Ovary (tissue), 3 donors: Measurements from ENCODE around the gene FAM193A.

Experiments used
- CTCF ChIP-seq, 3 donors: fragments of 450-650 bp in 2 of 3; fragments of 200-600 bp in 1 of 3; IDR thresholded peaks; one replicate each; pipeline versions ENCODE4 v1.5.1 to v1.8.0; 2016 to 2022; ENCODE audit warnings: antibody characterized with exemption in 3 of 3, mild to moderate bottlenecking in 1 of 3
- EP300 ChIP-seq: sonication (generic); formaldehyde crosslinking; IDR thresholded peaks from one replicate; pipeline ENCODE4 v1.6.1; 2017; ENCODE audit warnings: antibody characterized with exemption
- POLR2A ChIP-seq: fragments of 450-650 bp; IDR thresholded peaks from one replicate; pipeline ENCODE4 v1.6.1; 2017; ENCODE audit warnings: antibody characterized with exemption, mild to moderate bottlenecking, moderate library complexity
- donor health status: DM: no; HTN: no; CAD: no.

- TF ChIP-seq CTCF (IDR thresholded peaks at IDR 0.05) (no peak), POLR2A (no peak), EP300 (no peak)
Observed at GRCh38 chr4:2578106-2578505, 41.7 kb downstream of the FAM193A start.
